PFSK-1 (cell line): ENCODE measurements around the gene AUTS2.

ENCODE experiments used
- FOXP2 ChIP-seq: optimal IDR thresholded peaks from 2 replicates; pipeline ENCODE3; 2011; ENCODE audit warnings: borderline replicate concordance, control low read depth, inconsistent platforms; ENCODE audit not compliant: insufficient read depth; ENCODE audit errors: extremely low read length, extremely low read depth
- POLR2AphosphoS5 ChIP-seq: IDR thresholded peaks from 2 replicates; pipeline ENCODE4 v1.6.1; 2012; ENCODE audit warnings: low read depth, mild to moderate bottlenecking, control low read depth, low read length, moderate library complexity
- REST ChIP-seq, 2 experiments: IDR thresholded peaks; 2 replicates each; pipeline versions ENCODE4 v1.6.1 to v1.8.0; 2011 to 2012; ENCODE audit warnings: low read depth in 2 of 2, low read length in 2 of 2, control low read depth in 1 of 2, inconsistent platforms in 1 of 2, mild to moderate bottlenecking in 1 of 2, moderate library complexity in 1 of 2; ENCODE audit not compliant: insufficient read depth in 1 of 2
- SIN3A ChIP-seq: IDR thresholded peaks from 2 replicates; pipeline ENCODE4 v1.6.1; 2012; ENCODE audit warnings: mild to moderate bottlenecking, low read length, moderate library complexity, borderline replicate concordance; ENCODE audit not compliant: insufficient read depth
- TAF1 ChIP-seq: IDR thresholded peaks from 2 replicates; pipeline ENCODE4 v1.6.1; 2012; ENCODE audit warnings: low read length, control low read depth, borderline replicate concordance; ENCODE audit not compliant: insufficient read depth

Gene AUTS2

GRCh38 chr7:70241536-70242175 lies 643.4 kb downstream of the AUTS2 start:
- TF ChIP-seq SIN3A (no peak), FOXP2 (no peak), REST (IDR thresholded peaks at IDR 0.05; ENCODE audit: insufficient read depth in 1 of 2, low read depth in 2 of 2, low read length in 2 of 2) (no peak), TAF1 (no peak), POLR2AphosphoS5 (no peak)

GRCh38 chr7:70242826-70243225 lies 644.6 kb downstream of the AUTS2 start:
- TF ChIP-seq SIN3A (no peak), REST (IDR thresholded peaks at IDR 0.05; ENCODE audit: insufficient read depth in 1 of 2, low read depth in 2 of 2, low read length in 2 of 2) (no peak), POLR2AphosphoS5 (no peak), FOXP2 (no peak), TAF1 (no peak)

GRCh38 chr7:70243443-70243842 lies 645.2 kb downstream of the AUTS2 start:
- no peak for TF ChIP-seq REST (IDR thresholded peaks at IDR 0.05; ENCODE audit: insufficient read depth in 1 of 2, low read depth in 2 of 2, low read length in 2 of 2)
- TF ChIP-seq SIN3A, result no peak
- no peak for TF ChIP-seq FOXP2
- TF ChIP-seq POLR2AphosphoS5, result no peak
- TF ChIP-seq TAF1, result no peak

GRCh38 chr7:70257921-70258320 lies 659.6 kb downstream of the AUTS2 start:
- TF ChIP-seq FOXP2 (no peak), POLR2AphosphoS5 (no peak), TAF1 (no peak), SIN3A (no peak), REST (IDR thresholded peaks at IDR 0.05; ENCODE audit: insufficient read depth in 1 of 2, low read depth in 2 of 2, low read length in 2 of 2) (no peak)
